HepG2 (cell line): ENCODE data around the gene TRPT1. TPM values are rescaled to one million over a fixed set of nuclear protein-coding genes. Genes with fewer than 3 reads are reported as not detected.

Experiments
- ADNP ChIP-seq: sonication (generic); formaldehyde crosslinking; IDR thresholded peaks from 2 replicates; pipeline ENCODE4 v1.4.0; 2020; ENCODE audit warnings: missing genetic modification reagents
- ASH2L ChIP-seq: fragments of 300-600, 200-600 bp; sonication (generic); IDR thresholded peaks from 2 replicates; pipeline ENCODE4 v1.7.0; 2017; ENCODE audit warnings: low read depth, mild to moderate bottlenecking, moderate library complexity, mixed read lengths, low read length; ENCODE audit not compliant: insufficient read length
- ATF2 ChIP-seq: sonication (generic); formaldehyde crosslinking; IDR thresholded peaks from 2 replicates; pipeline ENCODE4 v1.4.0; 2020; ENCODE audit warnings: missing genetic modification reagents
- GABPB1 ChIP-seq: IDR thresholded peaks from 2 replicates; pipeline ENCODE4 v1.6.1; 2016; ENCODE audit warnings: mild to moderate bottlenecking, missing genetic modification reagents, moderate library complexity, missing compliant biosample characterization
- GATA4 ChIP-seq: sonication (generic); IDR thresholded peaks from 2 replicates; pipeline ENCODE4 v1.6.1; 2016; ENCODE audit warnings: antibody characterized with exemption, low read depth, borderline replicate concordance
- HNF4A ChIP-seq: sonication (generic); formaldehyde crosslinking; IDR thresholded peaks from 2 replicates; pipeline ENCODE4 v1.4.0; 2020; ENCODE audit warnings: missing genetic modification reagents
- MAZ ChIP-seq, 2 experiments: sonication (generic) in 1 of 2; formaldehyde crosslinking in 1 of 2; IDR thresholded peaks; 2 replicates each; pipeline versions ENCODE4 v1.5.0 to v1.6.1; 2012 to 2020; ENCODE audit warnings: low read depth in 2 of 2, mild to moderate bottlenecking in 2 of 2, borderline replicate concordance in 1 of 2, improper control_type of control experiment in 1 of 2, low read length in 1 of 2, missing genetic modification reagents in 1 of 2, moderate library complexity in 1 of 2
- MXD3 ChIP-seq: IDR thresholded peaks from 2 replicates; pipeline ENCODE4 v1.6.1; 2016; ENCODE audit warnings: mild to moderate bottlenecking, missing biosample characterization, missing genetic modification reagents
- MZF1 ChIP-seq: sonication (generic); formaldehyde crosslinking; IDR thresholded peaks from 2 replicates; pipeline ENCODE4 v1.8.1; 2023; ENCODE audit warnings: mild to moderate bottlenecking, missing genetic modification reagents, borderline replicate concordance
- PHF8 ChIP-seq: sonication (generic); formaldehyde crosslinking; IDR thresholded peaks from 2 replicates; pipeline ENCODE4 v1.5.0; 2020; ENCODE audit warnings: missing genetic modification reagents
- POLR2AphosphoS2 ChIP-seq: IDR thresholded peaks from 2 replicates; pipeline ENCODE4 v1.6.1; 2011; ENCODE audit warnings: low read depth, low read length, improper control_type of control experiment
- RAD21 ChIP-seq: fragments of 450-650 bp; formaldehyde crosslinking; IDR thresholded peaks from 2 replicates; pipeline ENCODE4 v1.5.0; 2020; ENCODE audit warnings: mild to moderate bottlenecking
- RFX1 ChIP-seq: fragments of 450-650 bp; IDR thresholded peaks from 2 replicates; pipeline ENCODE4 v1.6.1; 2017
- SRF ChIP-seq: IDR thresholded peaks from 2 replicates; pipeline ENCODE4 v1.6.1; 2011; ENCODE audit warnings: mild to moderate bottlenecking, low read depth, low read length, moderate library complexity
- TEAD3 ChIP-seq: optimal IDR thresholded peaks from 2 replicates; pipeline ENCODE3; 2016; ENCODE audit warnings: borderline replicate concordance
- TGIF2 ChIP-seq: IDR thresholded peaks from 2 replicates; pipeline ENCODE4 v1.6.1; 2016; ENCODE audit warnings: control low read depth, missing compliant biosample characterization
- UBTF ChIP-seq: sonication (generic); formaldehyde crosslinking; IDR thresholded peaks from 2 replicates; pipeline ENCODE4 v1.4.0; 2020; ENCODE audit warnings: mild to moderate bottlenecking, missing genetic modification reagents
- ZIK1 ChIP-seq: sonication (generic); formaldehyde crosslinking; IDR thresholded peaks from 2 replicates; pipeline ENCODE4 v1.5.0; 2020; ENCODE audit warnings: mild to moderate bottlenecking, low read depth, missing genetic modification reagents, borderline replicate concordance
- ZNF143 ChIP-seq: sonication (generic); formaldehyde crosslinking; IDR thresholded peaks from 2 replicates; pipeline ENCODE4 v1.4.0; 2020; ENCODE audit warnings: missing genetic modification reagents
- ZNF263 ChIP-seq: sonication (generic); formaldehyde crosslinking; IDR thresholded peaks from 2 replicates; pipeline ENCODE4 v1.4.0; 2020; ENCODE audit warnings: missing genetic modification reagents
- ZNF724P ChIP-seq: sonication (generic); formaldehyde crosslinking; IDR thresholded peaks from 2 replicates; pipeline ENCODE4 v1.8.0; 2022; ENCODE audit warnings: missing genetic modification reagents, borderline replicate concordance
- ZNF746 ChIP-seq: sonication (generic); formaldehyde crosslinking; IDR thresholded peaks from 2 replicates; pipeline ENCODE4 v1.8.0; 2022; ENCODE audit warnings: mild to moderate bottlenecking, missing genetic modification reagents
- ZNF788 ChIP-seq: sonication (generic); formaldehyde crosslinking; IDR thresholded peaks from 2 replicates; pipeline ENCODE4 v1.5.0; 2020; ENCODE audit warnings: mild to moderate bottlenecking, missing genetic modification reagents, borderline replicate concordance
- ZNF790 ChIP-seq: sonication (generic); formaldehyde crosslinking; IDR thresholded peaks from 2 replicates; pipeline ENCODE4 v1.8.0; 2022; ENCODE audit warnings: missing genetic modification reagents, mild to moderate bottlenecking, borderline replicate concordance
- polyA plus RNA-seq, 8 experiments: library from polyadenylated mRNA; depleted of rRNA in 3 of 8; stranded (reverse) in 7 of 8; unstranded in 1 of 8; fragments of >200 nt; fragmentation: Illumina TruSeq in 4 of 8; extraction: Trizol in 4 of 8; gene quantifications; 2 replicates each; pipeline versions ENCODE4 v1.2.1 to v1.2.3, GENCODE V29; 2011 to 2016; ENCODE audit warnings: low read depth in 4 of 8, missing spikeins in 1 of 8, mixed read lengths in 1 of 8; ENCODE audit not compliant: insufficient read depth in 1 of 8
- total RNA-seq, 5 experiments: library from RNA; depleted of rRNA; stranded (reverse); fragments of >200 nt; fragmentation: Illumina TruSeq; extraction: Trizol; gene quantifications; 2 replicates each; pipeline ENCODE4 v1.2.3, GENCODE V29; 2016; ENCODE audit warnings: low read depth in 1 of 5
- TF ChIP-seq, protein P1 (sequence below): sonication (generic); formaldehyde crosslinking; IDR thresholded peaks from 2 replicates; pipeline ENCODE4 v1.4.0; 2020; ENCODE audit warnings: mild to moderate bottlenecking, low read depth, missing genetic modification reagents
- TF ChIP-seq, protein P2 (sequence below): sonication (generic); formaldehyde crosslinking; IDR thresholded peaks from 2 replicates; pipeline ENCODE4 v1.4.0; 2020; ENCODE audit warnings: mild to moderate bottlenecking, missing genetic modification reagents

TRPT1 gene
- total and polyA plus RNA-seq, 2 of the 13 experiments (the other 11 are each of a cell fraction or from before 2014, with no cell fraction given) = 24.8 to 40.7 TPM

GRCh38 chr11:64204464-64204989 is 21.5 kb downstream of the TRPT1 start (continued):
- no peak for TF ChIP-seq UBTF (CRISPR knock-in tag)
- no peak for TF ChIP-seq ADNP (CRISPR knock-in tag)
- TF ChIP-seq PHF8 (CRISPR knock-in tag) = no peak
- no peak for TF ChIP-seq ATF2 (CRISPR knock-in tag)
- TF ChIP-seq MZF1 (CRISPR knock-in tag) = no peak
- TF ChIP-seq POLR2AphosphoS2 = no peak
- TF ChIP-seq ZNF724P (CRISPR knock-in tag) = no peak
- TF ChIP-seq ASH2L = no peak
- no peak for TF ChIP-seq MXD3
- TF ChIP-seq, protein P1, sequence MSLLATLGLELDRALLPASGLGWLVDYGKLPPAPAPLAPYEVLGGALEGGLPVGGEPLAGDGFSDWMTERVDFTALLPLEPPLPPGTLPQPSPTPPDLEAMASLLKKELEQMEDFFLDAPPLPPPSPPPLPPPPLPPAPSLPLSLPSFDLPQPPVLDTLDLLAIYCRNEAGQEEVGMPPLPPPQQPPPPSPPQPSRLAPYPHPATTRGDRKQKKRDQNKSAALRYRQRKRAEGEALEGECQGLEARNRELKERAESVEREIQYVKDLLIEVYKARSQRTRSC (CRISPR knock-in tag) = no peak
- 0 out of 2 replicates have a peak, but pooled peaks have one; percentile 30 for TF ChIP-seq ZNF263 (CRISPR knock-in tag)
- TF ChIP-seq GATA4 = no peak
- TF ChIP-seq TEAD3 (CRISPR knock-in tag) = peak; percentile 21
- TF ChIP-seq ZIK1 (CRISPR knock-in tag) = no peak
- TF ChIP-seq, protein P2, sequence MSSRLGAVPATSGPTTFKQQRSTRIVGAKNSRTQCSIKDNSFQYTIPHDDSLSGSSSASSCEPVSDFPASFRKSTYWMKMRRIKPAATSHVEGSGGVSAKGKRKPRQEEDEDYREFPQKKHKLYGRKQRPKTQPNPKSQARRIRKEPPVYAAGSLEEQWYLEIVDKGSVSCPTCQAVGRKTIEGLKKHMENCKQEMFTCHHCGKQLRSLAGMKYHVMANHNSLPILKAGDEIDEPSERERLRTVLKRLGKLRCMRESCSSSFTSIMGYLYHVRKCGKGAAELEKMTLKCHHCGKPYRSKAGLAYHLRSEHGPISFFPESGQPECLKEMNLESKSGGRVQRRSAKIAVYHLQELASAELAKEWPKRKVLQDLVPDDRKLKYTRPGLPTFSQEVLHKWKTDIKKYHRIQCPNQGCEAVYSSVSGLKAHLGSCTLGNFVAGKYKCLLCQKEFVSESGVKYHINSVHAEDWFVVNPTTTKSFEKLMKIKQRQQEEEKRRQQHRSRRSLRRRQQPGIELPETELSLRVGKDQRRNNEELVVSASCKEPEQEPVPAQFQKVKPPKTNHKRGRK (CRISPR knock-in tag) = no peak
- no peak for TF ChIP-seq MAZ (IDR thresholded peaks at IDR 0.05; ENCODE audit: borderline replicate concordance, low read depth, low read length)
- TF ChIP-seq MAZ (CRISPR knock-in tag; IDR thresholded peaks at IDR 0.05; ENCODE audit: low read depth) = no peak
- TF ChIP-seq HNF4A = no peak
- no peak for TF ChIP-seq ZNF143 (CRISPR knock-in tag)
- TF ChIP-seq ZNF790 = no peak
- no peak for TF ChIP-seq RFX1
- TF ChIP-seq ZNF746 = no peak
- TF ChIP-seq ZNF788 (CRISPR knock-in tag) = 0 out of 2 replicates have a peak, but pooled peaks have one; percentile 24
- TF ChIP-seq TGIF2 (CRISPR knock-in tag) = no peak
- no peak for TF ChIP-seq SRF
- TF ChIP-seq RAD21 = peak; percentile 68
- no peak for TF ChIP-seq GABPB1 (CRISPR knock-in tag)
